Gastroesophageal sphincter (tissue), 4 donors: Measurements from ENCODE around the gene MN1. TPM values are rescaled to one million over a fixed set of nuclear protein-coding genes. Genes with fewer than 3 reads are reported as not detected.

ENCODE experiments used
- ATAC-seq: fragments of 150-250 bp; one replicate; pipeline ENCODE4 v1.9.1; 2016; ENCODE audit warnings: mild to moderate bottlenecking, moderate library complexity
- H3K27ac ChIP-seq, 4 donors: fragments of 200-600 bp; sonication (generic) in 3 of 4; 1 replicate in 3 of 4; 2 replicates in 1 of 4; pipeline ENCODE4 v1.5.1; 2016 to 2019
- H3K27me3 ChIP-seq: fragments of 200-600 bp; sonication (generic); one replicate; pipeline ENCODE4 v1.5.1; 2019
- H3K36me3 ChIP-seq, 2 donors: fragments of 200-600 bp; sonication (generic); one replicate each; pipeline ENCODE4 v1.5.1; 2019; ENCODE audit warnings: control low read depth in 1 of 2
- H3K4me1 ChIP-seq, 3 donors: fragments of 200-600 bp; sonication (generic); 1 replicate in 2 of 3; 2 replicates in 1 of 3; pipeline ENCODE4 v1.5.1; 2016 to 2019; ENCODE audit warnings: control low read depth in 2 of 3
- H3K4me3 ChIP-seq, 2 donors: fragments of 200-600 bp; sonication (generic); one replicate each; pipeline ENCODE4 v1.5.1; 2019; ENCODE audit warnings: mild to moderate bottlenecking in 1 of 2, moderate library complexity in 1 of 2
- H3K9me3 ChIP-seq, 3 donors: fragments of 200-600 bp; sonication (generic); one replicate each; pipeline ENCODE4 v1.5.1; 2017 to 2019; ENCODE audit warnings: control low read depth in 2 of 3
- CTCF ChIP-seq, 4 experiments: fragments of 200-600 bp in 2 of 4; fragments of 450-650 bp in 2 of 4; sonication (generic) in 1 of 4; IDR thresholded peaks; one replicate each; pipeline ENCODE4 v1.5.1; 2017 to 2019; ENCODE audit warnings: antibody characterized with exemption in 4 of 4, mild to moderate bottlenecking in 2 of 4, moderate library complexity in 2 of 4
- EP300 ChIP-seq: sonication (generic); formaldehyde crosslinking; IDR thresholded peaks from one replicate; pipeline ENCODE4 v1.6.1; 2017; ENCODE audit warnings: antibody characterized with exemption, mild to moderate bottlenecking
- POLR2A ChIP-seq, 2 donors: fragments of 450-650 bp; IDR thresholded peaks; one replicate each; pipeline ENCODE4 v1.6.1; 2017; ENCODE audit warnings: antibody characterized with exemption in 2 of 2, mild to moderate bottlenecking in 2 of 2, moderate library complexity in 1 of 2
- POLR2AphosphoS5 ChIP-seq: sonication (generic); formaldehyde crosslinking; IDR thresholded peaks from one replicate; pipeline ENCODE4 v1.6.1; 2017; ENCODE audit warnings: antibody characterized with exemption
- WGBS, 2 donors: methylation state at CpG; one replicate each; pipeline ENCODE4 v1.1.5; 2018; ENCODE audit warnings: low coverage in 1 of 2; 5-methylcytosine and 5-hydroxymethylcytosine counted together
- total RNA-seq, 4 donors: library from RNA; depleted of rRNA; stranded (reverse); fragments of >200 nt; gene quantifications; one replicate each; pipeline ENCODE4 v1.1.0, GENCODE V29; 2016

MN1 gene
- total RNA-seq, 4 donors from 2014 or later: 13.4 to 52.8 (median 28.5) TPM

DNA sequence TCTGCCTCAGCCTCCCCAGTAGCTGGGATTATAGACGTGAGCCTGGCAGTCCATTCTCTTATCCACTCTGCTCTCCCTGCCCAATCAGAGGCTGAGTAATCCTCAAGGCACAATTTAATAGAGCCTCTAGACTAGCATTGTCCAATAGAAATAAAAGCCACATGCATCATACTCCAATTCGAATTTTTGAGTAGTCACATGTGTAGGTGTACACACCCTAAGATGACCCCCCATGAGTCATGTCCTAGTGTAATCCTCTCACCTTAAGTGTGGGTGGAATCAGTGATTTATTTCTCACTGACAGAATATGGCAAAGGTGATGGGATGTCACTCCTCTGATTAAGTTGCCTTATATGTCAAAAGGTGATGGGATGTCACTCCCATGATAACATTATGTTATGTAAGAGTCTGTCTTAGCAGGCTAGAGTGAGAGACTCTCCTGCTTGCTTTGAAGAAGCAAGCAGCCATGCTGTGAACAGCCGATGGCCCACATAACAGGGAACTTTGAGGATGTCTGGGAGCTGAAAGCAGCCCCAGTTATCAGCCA lies 61.3 kb downstream of the MN1 start:
- ATAC-seq: no peak
- Histone ChIP-seq H3K4me3 (no peak overlapping the region), H3K36me3 (no peaks in the 10 kb centered on the region), H3K27me3 (no peaks in the 10 kb centered on the region), H3K27ac (no peak overlapping the region), H3K4me1 (no peaks in the 10 kb centered on the region), H3K9me3 (peaks cover 0 to 12% (median 0%) of the 10 kb centered on the region in 3 donors)
- TF ChIP-seq EP300: no peak
- 89 to 96% methylated on average over 2 to 3 of the region's 3 CpGs for WGBS, 2 donors

DNA sequence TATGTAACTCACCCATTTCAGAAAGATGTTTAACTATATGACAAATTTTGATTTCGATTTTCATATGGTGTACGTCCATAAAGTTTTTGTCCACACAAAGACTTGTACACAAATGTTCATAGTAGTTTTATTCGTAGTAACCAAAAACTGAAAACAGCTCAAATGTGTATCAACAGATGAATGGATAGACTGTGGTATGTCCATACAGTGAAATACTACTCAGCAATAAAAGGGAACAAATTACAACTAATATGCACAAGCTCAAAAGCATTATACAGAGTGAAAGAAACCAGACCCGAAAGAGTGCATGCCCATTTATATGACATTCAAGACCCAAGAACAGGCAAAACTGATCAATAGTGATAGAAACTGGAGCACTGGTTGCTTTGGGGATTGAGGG lies 64.0 kb downstream of the MN1 start:
- 98 to 100% methylated on average over 3 to 4 of the region's 4 CpGs for WGBS, 2 donors
- H3K27ac ChIP-seq: no peak overlapping the region
- no peaks in the 10 kb centered on the region for H3K36me3 ChIP-seq
- H3K9me3 ChIP-seq: peaks cover 0 to 12% (median 0%) of the 10 kb centered on the region in 3 donors
- H3K27me3 ChIP-seq: no peaks in the 10 kb centered on the region
- no peak overlapping the region for H3K4me3 ChIP-seq
- no peak for TF ChIP-seq POLR2AphosphoS5
- TF ChIP-seq POLR2A (IDR thresholded peaks at IDR 0.05): no peak
- no peak for TF ChIP-seq EP300
- TF ChIP-seq CTCF (IDR thresholded peaks at IDR 0.05): no peak
- no peak for ATAC-seq
- H3K4me1 ChIP-seq: no peaks in the 10 kb centered on the region

DNA sequence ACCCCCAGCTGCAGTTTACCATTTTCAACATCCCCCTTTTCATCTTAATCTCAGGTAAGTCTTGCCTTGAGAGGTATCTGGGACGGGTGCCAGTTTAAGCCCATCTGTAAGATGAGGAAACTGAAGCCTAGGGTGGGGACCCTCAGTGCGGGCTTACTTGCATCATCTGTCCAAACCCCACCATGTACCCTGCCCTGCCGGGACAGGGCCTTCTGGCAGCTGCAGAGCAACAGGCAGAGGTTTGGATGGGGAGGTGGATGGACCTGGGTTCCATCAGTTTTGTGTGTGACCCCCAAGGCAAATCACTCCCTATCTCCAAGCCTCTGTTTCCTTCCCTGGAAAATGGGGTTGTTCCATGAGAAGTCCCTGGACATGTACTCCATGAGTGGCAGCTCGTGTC lies 67.5 kb downstream of the MN1 start:
- no peak for ATAC-seq
- Histone ChIP-seq H3K27me3 (no peaks in the 10 kb centered on the region), H3K27ac (no peak overlapping the region), H3K4me1 (no peaks in the 10 kb centered on the region), H3K9me3 (peaks cover 0 to 9% (median 0%) of the 10 kb centered on the region in 3 donors), H3K36me3 (no peaks in the 10 kb centered on the region), H3K4me3 (no peak overlapping the region)
- no CpG with 5 or more reads among the region's 4 CpGs for WGBS, 2 donors
- TF ChIP-seq POLR2AphosphoS5 (no peak), CTCF (IDR thresholded peaks at IDR 0.05) (no peak), POLR2A (IDR thresholded peaks at IDR 0.05) (no peak), EP300 (no peak)

GRCh38 chr22:27732841-27733240 lies 68.7 kb downstream of the MN1 start:
- TF ChIP-seq EP300 (no peak), CTCF (IDR thresholded peaks at IDR 0.05) (no peak)
- no peak for ATAC-seq
- peaks cover 0 to 8% (median 0%) of the 10 kb centered on the region in 3 donors for H3K9me3 ChIP-seq
- no peak overlapping the region for H3K27ac ChIP-seq
- no peaks in the 10 kb centered on the region for H3K36me3 ChIP-seq
- WGBS, 2 donors: 89 to 90% methylated on average over 2 to 3 of the region's 6 CpGs
- H3K27me3 ChIP-seq: no peaks in the 10 kb centered on the region
- no peak overlapping the region for H3K4me3 ChIP-seq
- H3K4me1 ChIP-seq: peaks cover 0 to 2% (median 0%) of the 10 kb centered on the region in 3 donors

DNA sequence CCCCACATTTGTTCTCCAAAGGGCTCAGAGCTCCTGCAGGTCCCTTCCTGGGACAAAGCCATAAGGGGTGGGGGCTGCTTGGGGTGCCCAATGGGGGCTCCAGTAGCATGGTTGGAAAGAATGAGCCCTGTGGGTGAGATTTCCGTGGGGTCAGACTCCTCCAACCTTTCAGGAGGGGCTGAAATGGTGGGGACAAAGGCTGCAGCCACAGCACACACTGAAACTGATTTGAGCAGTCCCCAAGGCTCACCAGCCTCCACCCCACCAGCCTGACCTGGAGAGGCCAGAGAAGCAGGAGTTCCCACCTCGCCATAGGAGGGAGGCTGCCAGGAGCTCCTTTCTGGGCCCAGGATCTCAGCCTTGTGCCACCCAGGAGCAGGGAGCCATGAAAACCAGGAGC lies 69.2 kb downstream of the MN1 start:
- ATAC-seq: no peak

More for the DNA sequence above, 69.2 kb downstream of the MN1 start:
- 100% methylated on average over 1 of the region's 2 CpGs for WGBS, 2 donors
- no peak for TF ChIP-seq POLR2AphosphoS5
- TF ChIP-seq CTCF (IDR thresholded peaks at IDR 0.05): no peak
- TF ChIP-seq EP300: no peak
- no peak for TF ChIP-seq POLR2A (IDR thresholded peaks at IDR 0.05)
- Histone ChIP-seq H3K36me3 (no peaks in the 10 kb centered on the region), H3K27me3 (no peaks in the 10 kb centered on the region), H3K4me1 (peaks cover 0 to 6% (median 0%) of the 10 kb centered on the region in 3 donors), H3K9me3 (peaks cover 0 to 4% (median 0%) of the 10 kb centered on the region in 3 donors), H3K4me3 (no peak overlapping the region), H3K27ac (no peak overlapping the region)
